ENCODE results near the gene EDAR.

- TF ChIP-seq CTCF (IDR thresholded peaks at IDR 0.05): no peak
- no peak for TF ChIP-seq ZFX (IDR thresholded peaks at IDR 0.05; ENCODE audit: borderline replicate concordance)
Observed at GRCh38 chr2:108982259-108982679, 6.8 kb downstream of the EDAR start.

All from 22Rv1 (cell line).